ENCODE results near the gene PMM2.

PMM2 gene

DNA sequence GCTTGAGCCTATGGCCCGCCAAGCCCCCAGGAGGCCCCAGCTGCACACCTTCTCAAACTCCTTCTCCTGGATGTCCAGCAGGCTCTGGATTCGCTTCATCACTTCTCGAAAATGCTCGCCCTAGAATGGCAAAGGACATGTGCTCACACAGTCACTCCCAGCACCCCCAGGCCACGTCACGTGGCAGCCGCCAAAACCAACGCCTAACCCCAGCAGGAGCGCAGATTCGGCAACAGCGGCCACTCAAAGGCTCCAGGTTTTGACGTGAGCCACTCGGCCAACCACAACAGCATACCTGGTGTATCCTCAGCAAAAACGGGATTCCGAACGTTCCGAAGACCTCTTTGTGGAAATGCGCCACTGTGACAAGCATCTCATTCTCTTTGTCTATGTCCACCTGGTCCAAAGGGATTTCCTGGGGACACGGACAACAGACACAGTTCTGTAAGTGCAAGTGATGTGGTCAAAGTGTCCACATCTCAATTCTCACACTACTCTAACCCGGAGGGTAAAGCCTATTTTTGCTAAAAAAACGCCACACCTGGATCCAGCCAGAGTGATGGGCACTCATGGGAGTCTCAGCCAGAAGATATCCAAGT, 97.2 kb downstream of the PMM2 start:
- Histone ChIP-seq H3K9me3 (ENCODE audit: control insufficient read depth, insufficient read depth, low read depth, low read length) (no peaks in the 10 kb centered on the region), H3K27ac (ENCODE audit: extremely low read depth, low read depth, low read length) (no peak overlapping the region), H3K36me3 (ENCODE audit: control insufficient read depth in 2 of 2, insufficient read depth in 1 of 2, low read length in 2 of 2) (peaks cover 28 to 99% of the 10 kb centered on the region in 2 experiments), H3K4me1 (ENCODE audit: control insufficient read depth, insufficient read depth, low read length) (no peaks in the 10 kb centered on the region), H3K4me3 (ENCODE audit: low read depth, low read length) (no peak overlapping the region)
- TF ChIP-seq ZFP41 (tag by site-specific recombination; IDR thresholded peaks at IDR 0.05; ENCODE audit: borderline replicate concordance) (no peak), ZNF660 (tag by site-specific recombination; IDR thresholded peaks at IDR 0.05) (no peak), GLIS2 (tag by site-specific recombination; IDR thresholded peaks at IDR 0.05) (no peak), FEZF1 (tag by site-specific recombination; IDR thresholded peaks at IDR 0.05) (no peak), KLF9 (tag by site-specific recombination; IDR thresholded peaks at IDR 0.05; ENCODE audit: low read depth) (no peak), HOXA7 (CRISPR knock-in tag; IDR thresholded peaks at IDR 0.05; ENCODE audit: borderline replicate concordance) (no peak), ZFHX2 (tag by site-specific recombination; conservative IDR thresholded peaks at IDR 0.05) (no peak), ZNF423 (tag by site-specific recombination; IDR thresholded peaks at IDR 0.05) (no peak), EGR2 (tag by site-specific recombination; IDR thresholded peaks at IDR 0.05; ENCODE audit: low read depth) (no peak), ZNF416 (tag by site-specific recombination; IDR thresholded peaks at IDR 0.05) (no peak), ZNF112 (tag by site-specific recombination; IDR thresholded peaks at IDR 0.05) (no peak)
- TF ChIP-seq, protein P1, sequence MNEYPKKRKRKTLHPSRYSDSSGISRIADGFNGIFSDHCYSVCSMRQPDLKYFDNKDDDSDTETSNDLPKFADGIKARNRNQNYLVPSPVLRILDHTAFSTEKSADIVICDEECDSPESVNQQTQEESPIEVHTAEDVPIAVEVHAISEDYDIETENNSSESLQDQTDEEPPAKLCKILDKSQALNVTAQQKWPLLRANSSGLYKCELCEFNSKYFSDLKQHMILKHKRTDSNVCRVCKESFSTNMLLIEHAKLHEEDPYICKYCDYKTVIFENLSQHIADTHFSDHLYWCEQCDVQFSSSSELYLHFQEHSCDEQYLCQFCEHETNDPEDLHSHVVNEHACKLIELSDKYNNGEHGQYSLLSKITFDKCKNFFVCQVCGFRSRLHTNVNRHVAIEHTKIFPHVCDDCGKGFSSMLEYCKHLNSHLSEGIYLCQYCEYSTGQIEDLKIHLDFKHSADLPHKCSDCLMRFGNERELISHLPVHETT (tag by site-specific recombination; IDR thresholded peaks at IDR 0.05), result no peak
- TF ChIP-seq, protein P2, sequence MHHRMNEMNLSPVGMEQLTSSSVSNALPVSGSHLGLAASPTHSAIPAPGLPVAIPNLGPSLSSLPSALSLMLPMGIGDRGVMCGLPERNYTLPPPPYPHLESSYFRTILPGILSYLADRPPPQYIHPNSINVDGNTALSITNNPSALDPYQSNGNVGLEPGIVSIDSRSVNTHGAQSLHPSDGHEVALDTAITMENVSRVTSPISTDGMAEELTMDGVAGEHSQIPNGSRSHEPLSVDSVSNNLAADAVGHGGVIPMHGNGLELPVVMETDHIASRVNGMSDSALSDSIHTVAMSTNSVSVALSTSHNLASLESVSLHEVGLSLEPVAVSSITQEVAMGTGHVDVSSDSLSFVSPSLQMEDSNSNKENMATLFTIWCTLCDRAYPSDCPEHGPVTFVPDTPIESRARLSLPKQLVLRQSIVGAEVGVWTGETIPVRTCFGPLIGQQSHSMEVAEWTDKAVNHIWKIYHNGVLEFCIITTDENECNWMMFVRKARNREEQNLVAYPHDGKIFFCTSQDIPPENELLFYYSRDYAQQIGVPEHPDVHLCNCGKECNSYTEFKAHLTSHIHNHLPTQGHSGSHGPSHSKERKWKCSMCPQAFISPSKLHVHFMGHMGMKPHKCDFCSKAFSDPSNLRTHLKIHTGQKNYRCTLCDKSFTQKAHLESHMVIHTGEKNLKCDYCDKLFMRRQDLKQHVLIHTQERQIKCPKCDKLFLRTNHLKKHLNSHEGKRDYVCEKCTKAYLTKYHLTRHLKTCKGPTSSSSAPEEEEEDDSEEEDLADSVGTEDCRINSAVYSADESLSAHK (tag by site-specific recombination; IDR thresholded peaks at IDR 0.05), result no peak
- TF ChIP-seq, protein P3, sequence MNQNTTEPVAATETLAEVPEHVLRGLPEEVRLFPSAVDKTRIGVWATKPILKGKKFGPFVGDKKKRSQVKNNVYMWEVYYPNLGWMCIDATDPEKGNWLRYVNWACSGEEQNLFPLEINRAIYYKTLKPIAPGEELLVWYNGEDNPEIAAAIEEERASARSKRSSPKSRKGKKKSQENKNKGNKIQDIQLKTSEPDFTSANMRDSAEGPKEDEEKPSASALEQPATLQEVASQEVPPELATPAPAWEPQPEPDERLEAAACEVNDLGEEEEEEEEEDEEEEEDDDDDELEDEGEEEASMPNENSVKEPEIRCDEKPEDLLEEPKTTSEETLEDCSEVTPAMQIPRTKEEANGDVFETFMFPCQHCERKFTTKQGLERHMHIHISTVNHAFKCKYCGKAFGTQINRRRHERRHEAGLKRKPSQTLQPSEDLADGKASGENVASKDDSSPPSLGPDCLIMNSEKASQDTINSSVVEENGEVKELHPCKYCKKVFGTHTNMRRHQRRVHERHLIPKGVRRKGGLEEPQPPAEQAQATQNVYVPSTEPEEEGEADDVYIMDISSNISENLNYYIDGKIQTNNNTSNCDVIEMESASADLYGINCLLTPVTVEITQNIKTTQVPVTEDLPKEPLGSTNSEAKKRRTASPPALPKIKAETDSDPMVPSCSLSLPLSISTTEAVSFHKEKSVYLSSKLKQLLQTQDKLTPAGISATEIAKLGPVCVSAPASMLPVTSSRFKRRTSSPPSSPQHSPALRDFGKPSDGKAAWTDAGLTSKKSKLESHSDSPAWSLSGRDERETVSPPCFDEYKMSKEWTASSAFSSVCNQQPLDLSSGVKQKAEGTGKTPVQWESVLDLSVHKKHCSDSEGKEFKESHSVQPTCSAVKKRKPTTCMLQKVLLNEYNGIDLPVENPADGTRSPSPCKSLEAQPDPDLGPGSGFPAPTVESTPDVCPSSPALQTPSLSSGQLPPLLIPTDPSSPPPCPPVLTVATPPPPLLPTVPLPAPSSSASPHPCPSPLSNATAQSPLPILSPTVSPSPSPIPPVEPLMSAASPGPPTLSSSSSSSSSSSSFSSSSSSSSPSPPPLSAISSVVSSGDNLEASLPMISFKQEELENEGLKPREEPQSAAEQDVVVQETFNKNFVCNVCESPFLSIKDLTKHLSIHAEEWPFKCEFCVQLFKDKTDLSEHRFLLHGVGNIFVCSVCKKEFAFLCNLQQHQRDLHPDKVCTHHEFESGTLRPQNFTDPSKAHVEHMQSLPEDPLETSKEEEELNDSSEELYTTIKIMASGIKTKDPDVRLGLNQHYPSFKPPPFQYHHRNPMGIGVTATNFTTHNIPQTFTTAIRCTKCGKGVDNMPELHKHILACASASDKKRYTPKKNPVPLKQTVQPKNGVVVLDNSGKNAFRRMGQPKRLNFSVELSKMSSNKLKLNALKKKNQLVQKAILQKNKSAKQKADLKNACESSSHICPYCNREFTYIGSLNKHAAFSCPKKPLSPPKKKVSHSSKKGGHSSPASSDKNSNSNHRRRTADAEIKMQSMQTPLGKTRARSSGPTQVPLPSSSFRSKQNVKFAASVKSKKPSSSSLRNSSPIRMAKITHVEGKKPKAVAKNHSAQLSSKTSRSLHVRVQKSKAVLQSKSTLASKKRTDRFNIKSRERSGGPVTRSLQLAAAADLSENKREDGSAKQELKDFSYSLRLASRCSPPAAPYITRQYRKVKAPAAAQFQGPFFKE (tag by site-specific recombination; IDR thresholded peaks at IDR 0.05; ENCODE audit: borderline replicate concordance), result no peak
- CTCF ChIA-PET, result interaction anchor here (0.7 to 1.4 kb wide), 3 partner anchors 16 to 244 kb away, joined by 3 to 4 read pairs (median 3); no protein-coding TSS in a partner anchor
- POLR2A ChIA-PET, result no interaction called here

DNA sequence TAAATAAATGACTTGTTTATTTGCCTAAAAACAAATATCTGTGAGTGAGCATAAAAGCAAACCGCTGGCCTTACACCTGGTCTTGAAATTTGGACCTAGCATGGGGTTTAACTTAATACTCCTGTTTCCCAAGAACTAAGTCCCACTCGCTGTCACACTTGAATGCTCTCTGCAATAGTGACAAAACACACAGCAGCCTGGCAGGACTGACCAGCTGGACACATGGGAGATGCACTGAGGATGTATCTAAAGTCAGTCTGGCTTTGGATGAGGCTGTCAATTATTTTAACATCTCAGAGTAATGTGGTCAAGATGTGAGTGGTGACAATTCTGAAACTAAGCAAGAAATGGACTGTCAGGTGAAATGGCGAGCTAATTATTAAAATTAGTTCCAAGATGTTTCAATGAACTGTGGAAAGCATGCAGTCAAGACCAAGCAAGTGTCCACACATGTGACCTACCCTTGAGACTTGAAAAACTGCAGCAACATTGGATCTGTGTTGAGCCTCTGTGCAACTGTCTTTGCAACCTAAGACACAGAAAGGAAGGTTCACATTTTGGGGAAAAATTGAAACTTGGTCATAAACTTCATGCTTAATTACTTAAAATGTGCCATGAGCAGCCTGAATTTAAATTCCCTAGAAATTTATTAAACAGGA, 101.2 kb downstream of the PMM2 start:
- CTCF ChIA-PET, result interaction anchor here (0.7 to 1.5 kb wide), 2 partner anchors 19 to 150 kb away, joined by 3 read pairs; no protein-coding TSS in a partner anchor
- H3K27ac ChIP-seq (ENCODE audit: extremely low read depth, low read depth, low read length), result no peak overlapping the region
- TF ChIP-seq ZNF155 (tag by site-specific recombination; IDR thresholded peaks at IDR 0.05) (no peak), ZNF214 (tag by site-specific recombination; IDR thresholded peaks at IDR 0.05; ENCODE audit: borderline replicate concordance) (no peak), BCL11A (tag by site-specific recombination; IDR thresholded peaks at IDR 0.05; ENCODE audit: low read depth) (no peak), ZNF239 (tag by site-specific recombination; IDR thresholded peaks at IDR 0.05) (no peak), ZNF391 (tag by site-specific recombination; IDR thresholded peaks at IDR 0.05; ENCODE audit: borderline replicate concordance, low read depth) (no peak), ZBTB17 (tag by site-specific recombination; IDR thresholded peaks at IDR 0.05) (no peak), SCRT2 (tag by site-specific recombination; IDR thresholded peaks at IDR 0.05) (no peak), ZNF701 (tag by site-specific recombination; IDR thresholded peaks at IDR 0.05) (no peak)
- TF ChIP-seq, protein P4, sequence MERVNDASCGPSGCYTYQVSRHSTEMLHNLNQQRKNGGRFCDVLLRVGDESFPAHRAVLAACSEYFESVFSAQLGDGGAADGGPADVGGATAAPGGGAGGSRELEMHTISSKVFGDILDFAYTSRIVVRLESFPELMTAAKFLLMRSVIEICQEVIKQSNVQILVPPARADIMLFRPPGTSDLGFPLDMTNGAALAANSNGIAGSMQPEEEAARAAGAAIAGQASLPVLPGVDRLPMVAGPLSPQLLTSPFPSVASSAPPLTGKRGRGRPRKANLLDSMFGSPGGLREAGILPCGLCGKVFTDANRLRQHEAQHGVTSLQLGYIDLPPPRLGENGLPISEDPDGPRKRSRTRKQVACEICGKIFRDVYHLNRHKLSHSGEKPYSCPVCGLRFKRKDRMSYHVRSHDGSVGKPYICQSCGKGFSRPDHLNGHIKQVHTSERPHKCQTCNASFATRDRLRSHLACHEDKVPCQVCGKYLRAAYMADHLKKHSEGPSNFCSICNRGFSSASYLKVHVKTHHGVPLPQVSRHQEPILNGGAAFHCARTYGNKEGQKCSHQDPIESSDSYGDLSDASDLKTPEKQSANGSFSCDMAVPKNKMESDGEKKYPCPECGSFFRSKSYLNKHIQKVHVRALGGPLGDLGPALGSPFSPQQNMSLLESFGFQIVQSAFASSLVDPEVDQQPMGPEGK (tag by site-specific recombination; IDR thresholded peaks at IDR 0.05), result no peak

More for the DNA sequence above, 101.2 kb downstream of the PMM2 start:
- H3K36me3 ChIP-seq (ENCODE audit: control insufficient read depth in 2 of 2, insufficient read depth in 1 of 2, low read length in 2 of 2), result peaks cover 32 to 99% of the 10 kb centered on the region in 2 experiments
- H3K4me3 ChIP-seq (ENCODE audit: low read depth, low read length), result no peak overlapping the region
- no peaks in the 10 kb centered on the region for H3K4me1 ChIP-seq (ENCODE audit: control insufficient read depth, insufficient read depth, low read length)
- POLR2A ChIA-PET, result interaction anchor here (1.0 kb wide), 1 partner anchor 30 kb away, joined by 3 read pairs; the partner anchor contains the start of gene CARHSP1
- H3K9me3 ChIP-seq (ENCODE audit: control insufficient read depth, insufficient read depth, low read depth, low read length), result no peaks in the 10 kb centered on the region
